Measurements from ENCODE around the gene MYB.

DNA sequence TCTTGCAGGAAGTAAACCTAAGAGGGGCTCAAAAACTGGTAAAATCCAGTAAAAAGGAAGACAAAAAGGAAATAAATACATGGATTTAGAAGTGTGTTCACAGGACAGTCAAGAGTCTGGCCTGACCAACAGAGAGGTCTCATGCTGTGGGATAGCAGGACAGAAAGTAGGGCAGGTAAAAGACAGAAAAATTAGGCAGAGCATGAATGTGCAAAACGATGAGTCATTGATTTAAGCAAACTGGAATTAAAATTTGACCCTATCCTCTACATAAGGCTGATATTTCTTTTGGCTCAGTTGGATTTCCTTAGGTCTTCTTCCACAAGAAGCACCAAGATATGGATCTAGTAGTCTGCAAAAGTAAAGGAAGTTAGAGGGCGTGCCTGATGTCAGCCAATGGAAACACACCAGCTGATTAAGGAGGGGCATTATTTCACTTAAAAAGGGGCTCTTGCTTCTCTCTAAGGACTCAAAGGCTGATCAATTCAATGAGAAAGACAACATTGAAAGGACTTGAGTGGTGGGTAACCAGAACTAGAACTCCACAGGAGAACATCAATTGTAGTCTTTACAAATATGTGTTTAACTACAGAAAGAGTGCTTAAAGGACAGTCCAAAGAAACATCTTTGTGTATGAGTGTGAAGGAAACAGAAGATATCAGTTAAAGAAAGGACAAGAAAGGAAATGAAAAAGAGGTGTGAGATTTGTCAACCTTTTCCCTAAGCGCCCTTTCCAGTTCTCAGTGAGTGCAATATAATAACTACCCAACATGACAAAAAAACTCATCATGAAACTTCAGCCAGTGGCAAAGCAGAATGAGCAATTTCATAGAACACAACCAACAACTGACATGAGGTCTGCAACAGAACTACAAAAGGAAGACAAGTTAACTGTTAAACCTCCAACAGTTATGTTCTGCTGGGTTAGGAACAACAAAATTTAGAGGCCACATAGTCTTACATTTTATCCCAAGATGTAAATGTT, 19.4 kb upstream of the MYB start:
- TF ChIP-seq EZH2phosphoT487 (IDR thresholded peaks at IDR 0.05; ENCODE audit: borderline replicate concordance, low read depth, low read length) = no peak
- TF ChIP-seq, protein P1, sequence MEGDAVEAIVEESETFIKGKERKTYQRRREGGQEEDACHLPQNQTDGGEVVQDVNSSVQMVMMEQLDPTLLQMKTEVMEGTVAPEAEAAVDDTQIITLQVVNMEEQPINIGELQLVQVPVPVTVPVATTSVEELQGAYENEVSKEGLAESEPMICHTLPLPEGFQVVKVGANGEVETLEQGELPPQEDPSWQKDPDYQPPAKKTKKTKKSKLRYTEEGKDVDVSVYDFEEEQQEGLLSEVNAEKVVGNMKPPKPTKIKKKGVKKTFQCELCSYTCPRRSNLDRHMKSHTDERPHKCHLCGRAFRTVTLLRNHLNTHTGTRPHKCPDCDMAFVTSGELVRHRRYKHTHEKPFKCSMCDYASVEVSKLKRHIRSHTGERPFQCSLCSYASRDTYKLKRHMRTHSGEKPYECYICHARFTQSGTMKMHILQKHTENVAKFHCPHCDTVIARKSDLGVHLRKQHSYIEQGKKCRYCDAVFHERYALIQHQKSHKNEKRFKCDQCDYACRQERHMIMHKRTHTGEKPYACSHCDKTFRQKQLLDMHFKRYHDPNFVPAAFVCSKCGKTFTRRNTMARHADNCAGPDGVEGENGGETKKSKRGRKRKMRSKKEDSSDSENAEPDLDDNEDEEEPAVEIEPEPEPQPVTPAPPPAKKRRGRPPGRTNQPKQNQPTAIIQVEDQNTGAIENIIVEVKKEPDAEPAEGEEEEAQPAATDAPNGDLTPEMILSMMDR (conservative IDR thresholded peaks at IDR 0.05; ENCODE audit: low read length) = no peak

Measured in OCI-LY7 (cell line).